Fibroblast of skin of left quadriceps (primary cell): ENCODE data around the gene POGLUT2.

Source experiments
- DNase-seq, 2 experiments: peaks; one replicate each; pipeline ENCODE4 v3.0.0-alpha.2; 2013; ENCODE audit warnings: low read depth in 2 of 2

Gene POGLUT2

DNA sequence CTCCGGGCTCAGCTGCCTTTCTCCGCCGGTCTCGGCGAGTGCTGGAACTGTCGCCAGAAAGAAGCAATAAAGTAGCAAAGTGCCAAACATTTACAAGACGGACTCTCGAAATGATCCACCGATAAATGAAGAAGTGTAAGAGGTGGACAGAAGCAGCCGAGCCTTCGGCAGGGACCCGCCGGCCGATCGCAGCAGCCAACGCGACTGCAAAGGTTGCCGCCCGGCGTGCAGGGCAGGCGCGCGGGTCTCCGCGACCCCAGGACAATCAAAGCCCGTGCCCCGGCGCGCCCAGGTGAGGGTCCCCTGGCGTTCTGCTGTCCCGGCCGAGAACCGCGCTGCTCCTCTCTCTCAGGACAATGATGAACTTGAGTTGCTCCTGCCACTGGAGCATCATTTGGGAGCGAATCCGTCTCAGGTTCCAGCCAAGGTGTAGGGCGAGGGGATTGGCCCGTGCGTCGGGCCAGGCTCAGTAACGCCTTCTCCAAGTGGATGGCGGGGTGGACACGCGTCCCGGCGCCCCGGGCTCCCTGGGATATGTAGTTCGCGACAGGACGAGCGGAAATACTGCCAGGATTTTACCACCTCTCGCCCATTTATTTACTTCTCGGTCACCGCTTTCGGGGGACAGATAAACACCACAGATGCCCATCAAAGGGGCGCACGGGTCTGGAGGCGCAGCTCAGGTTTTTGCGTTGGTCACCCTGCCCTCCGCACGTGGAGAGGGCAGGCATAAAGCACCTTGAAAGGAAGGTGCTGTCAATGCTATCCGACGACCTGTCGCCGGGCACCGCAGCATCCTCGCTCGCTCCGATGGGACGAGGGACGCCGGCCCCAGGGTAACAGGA is at the start of gene POGLUT2, which contains the start of gene BIVM:
Gene POGLUT2, minus strand, starts transcription at position 396 of the 845 bp plus-strand sequence. Its CDS starts 306 bp downstream, at position 90.
Gene BIVM, plus strand, starts transcription at position 539 of the 845 bp plus-strand sequence. CDS start 8,149 bp downstream, outside the sequence.
- peak; percentile 76 to 84 for DNase-seq

DNA sequence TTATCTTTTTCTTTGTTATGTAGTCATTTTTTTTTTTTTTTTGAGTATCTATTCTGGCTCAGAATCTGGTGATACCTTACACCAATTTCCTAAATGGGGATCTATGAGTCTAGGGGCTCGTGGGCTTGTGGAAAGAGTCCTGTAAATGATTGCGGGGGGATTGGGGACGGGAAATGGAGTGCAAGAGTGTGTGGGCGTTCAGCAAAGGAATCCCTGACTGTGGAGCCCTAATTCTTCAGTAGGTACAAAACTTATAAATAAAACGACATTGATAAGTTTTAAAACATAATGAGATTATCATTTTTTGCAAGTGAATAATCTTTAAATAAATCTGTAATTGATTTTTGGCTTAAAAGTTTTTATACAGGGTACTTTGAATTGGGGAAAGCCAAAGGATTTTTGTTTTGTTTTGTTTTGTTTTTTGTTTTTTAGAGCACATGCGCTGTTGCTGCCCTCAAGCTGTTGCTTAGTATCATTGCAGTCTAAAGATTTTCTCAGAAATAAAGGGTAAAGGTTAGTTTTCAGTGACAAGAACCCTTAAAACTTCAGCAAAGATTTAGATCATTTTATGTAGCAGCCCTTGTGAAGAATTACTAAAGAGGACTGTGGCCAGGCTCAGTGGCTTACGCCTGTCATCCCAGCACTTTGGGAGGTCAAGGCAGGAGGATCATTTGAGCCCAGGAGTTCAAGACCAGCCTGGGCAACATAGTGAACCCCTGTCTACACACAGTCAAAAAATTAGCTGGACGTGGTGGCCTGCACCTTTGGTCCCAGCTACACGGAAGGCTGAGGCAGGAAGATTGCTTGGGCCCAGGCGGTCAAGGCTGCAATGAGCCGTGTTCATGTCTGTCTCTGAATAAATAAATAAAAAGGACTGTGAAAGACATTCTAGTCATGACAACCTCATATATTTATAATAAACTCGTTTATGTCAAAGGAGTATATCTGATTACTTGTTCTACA is 48.8 kb upstream of the POGLUT2 start:
- DNase-seq = no peak

- DNase-seq = no peak
These were observed 47.7 kb upstream of the POGLUT2 start for GRCh38 chr13:102846261-102847015.

GRCh38 chr13:102845630-102846260 is 47.0 kb upstream of the POGLUT2 start, which contains the start of gene ERCC5:
Gene ERCC5 (plus strand): TSS chr13:102846032. CDS start chr13:102846267, 235 bp downstream.
- DNase-seq = peak; percentile 89

- DNase-seq = no peak
These were observed 46.5 kb upstream of the POGLUT2 start for GRCh38 chr13:102845289-102845629.

GRCh38 chr13:102839462-102839861 is 40.7 kb upstream of the POGLUT2 start:
- DNase-seq = no peak

DNA sequence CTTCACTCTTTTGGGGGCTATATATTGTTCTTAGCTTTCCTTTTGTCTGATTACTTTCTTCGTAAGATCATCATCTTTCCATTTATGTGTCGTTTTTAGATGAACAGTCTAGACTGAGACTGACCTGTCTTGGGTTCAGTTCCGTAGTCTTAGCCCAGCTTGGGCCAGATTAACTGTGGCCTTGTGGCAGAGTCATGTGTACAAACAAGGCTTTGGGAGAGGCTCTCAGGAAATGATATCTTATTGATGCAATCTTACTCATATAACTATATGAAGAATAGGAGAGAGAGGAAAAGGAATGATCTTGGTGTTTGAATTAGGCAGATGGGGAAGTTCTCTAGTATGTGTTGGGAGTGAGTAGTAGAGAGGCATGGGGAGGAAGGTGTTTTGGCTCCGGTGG is 40.2 kb upstream of the POGLUT2 start:
- no peak for DNase-seq

DNA sequence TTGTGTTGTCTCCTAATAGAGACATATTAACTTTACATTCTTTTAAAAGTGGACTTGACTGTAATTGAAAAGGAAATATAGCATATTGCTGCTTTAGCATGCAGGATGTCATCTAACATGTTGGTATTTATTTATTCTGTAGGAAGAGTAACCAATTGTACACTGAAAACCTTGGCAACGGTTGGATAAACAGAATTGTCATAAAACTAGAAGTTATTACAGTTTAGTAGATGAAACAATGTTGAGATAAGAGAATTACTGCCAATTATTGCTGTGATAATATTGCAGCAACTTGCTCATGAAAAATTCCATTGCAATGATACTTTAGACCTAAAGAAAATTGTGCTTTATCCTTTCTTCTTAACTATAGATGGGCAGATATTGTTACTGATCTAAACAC is 39.5 kb upstream of the POGLUT2 start:
- no peak for DNase-seq

- no peak for DNase-seq
These were observed 37.7 kb upstream of the POGLUT2 start for GRCh38 chr13:102836471-102836870.

DNA sequence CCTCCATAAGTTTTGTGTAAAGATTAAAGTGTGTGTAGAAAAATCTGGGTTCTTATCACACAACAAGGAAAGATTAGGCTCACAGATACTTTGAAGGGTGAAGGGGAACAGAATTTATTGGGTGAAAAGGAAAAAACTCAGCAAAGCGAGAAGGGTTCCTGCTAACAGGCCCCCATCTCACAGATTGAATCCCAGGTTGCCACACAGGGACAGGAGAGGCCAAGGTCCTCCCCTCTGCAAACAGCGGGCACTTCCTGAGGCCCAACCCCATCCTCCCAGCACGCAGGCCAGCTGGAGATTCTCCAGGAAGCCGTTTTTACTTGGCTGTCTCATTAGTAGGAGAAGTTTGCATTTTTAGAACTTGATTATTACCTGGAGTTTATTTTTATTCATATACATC is 31.9 kb upstream of the POGLUT2 start:
- no peak for DNase-seq

DNA sequence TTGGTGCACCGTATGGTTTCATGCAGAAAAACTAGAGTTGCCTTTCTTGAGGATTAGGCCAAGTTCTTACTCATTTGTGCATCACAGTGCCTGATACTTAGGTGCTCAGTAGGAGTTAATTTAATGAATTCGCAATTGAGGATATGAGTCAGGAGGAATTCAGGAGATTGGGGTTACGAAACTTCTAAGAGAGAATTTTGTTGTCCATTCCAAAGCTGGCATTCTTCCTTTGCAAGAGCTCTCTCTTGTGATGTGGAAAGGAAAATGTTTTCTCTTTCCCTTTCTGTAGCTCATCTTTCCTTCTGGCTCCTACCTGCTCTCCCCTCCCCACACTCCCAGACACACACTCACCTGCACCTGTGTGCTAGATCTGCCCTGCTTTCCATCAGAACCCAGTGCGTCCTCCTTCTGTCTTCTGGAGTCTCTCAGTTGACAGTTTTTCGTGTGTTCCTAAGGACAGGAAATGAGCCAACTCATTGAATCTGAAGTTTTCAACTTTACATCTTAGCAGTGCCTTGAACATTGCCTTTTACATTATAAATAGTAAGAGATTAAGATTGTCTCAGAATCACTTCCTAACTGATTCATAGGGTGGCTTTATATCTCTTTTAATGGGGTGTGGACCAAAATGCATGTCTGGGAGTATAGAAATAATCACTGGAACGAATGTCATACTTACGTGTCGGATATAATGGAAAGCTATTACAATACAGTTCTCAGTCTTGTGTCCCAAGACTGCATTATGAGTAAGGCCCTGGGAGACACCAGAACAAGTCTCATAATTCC is 27.3 kb upstream of the POGLUT2 start:
- peak; percentile 88 to 90 for DNase-seq

DNA sequence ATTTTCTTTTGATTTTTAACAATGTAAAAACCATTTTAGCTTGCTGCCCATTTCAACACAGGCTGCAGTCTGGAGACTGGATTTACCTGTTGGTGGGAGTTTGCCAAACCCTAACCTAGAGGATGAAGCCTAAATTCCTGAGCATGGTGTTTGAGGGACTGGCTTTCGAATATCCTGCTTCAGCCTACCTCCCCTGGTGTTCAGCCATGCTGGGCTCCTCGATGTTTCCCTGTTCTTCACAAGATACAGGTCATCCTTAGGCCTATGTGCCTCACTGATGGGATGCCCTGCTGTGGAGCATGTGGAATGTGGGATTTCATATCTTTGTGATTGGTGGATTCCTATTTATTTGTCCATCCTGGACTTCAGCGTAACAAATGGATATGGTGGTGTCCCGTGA is 26.6 kb upstream of the POGLUT2 start:
- no peak for DNase-seq

GRCh38 chr13:102817907-102818306 is 19.1 kb upstream of the POGLUT2 start:
- no peak for DNase-seq

DNA sequence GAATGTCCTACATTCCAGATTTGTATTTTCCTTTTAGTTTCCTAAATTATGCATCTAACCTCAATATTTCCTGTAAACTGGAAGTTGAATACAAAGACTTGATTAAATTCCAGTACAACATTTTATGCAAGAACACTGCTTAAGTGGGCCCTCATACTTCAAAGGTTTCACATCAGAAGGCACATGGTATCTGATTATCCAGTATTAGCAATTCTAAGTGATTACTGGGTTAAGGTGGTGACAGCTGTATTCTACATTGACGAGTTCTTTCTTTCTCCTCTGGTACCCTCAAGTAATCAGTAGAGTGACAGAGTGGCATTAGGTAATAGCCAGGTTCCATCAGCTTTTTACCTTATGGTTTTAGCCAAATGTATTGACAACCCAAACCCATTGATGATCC is 18.5 kb upstream of the POGLUT2 start:
- DNase-seq = no peak

- DNase-seq = peak; percentile 48 to 59
These were observed 17.9 kb upstream of the POGLUT2 start for GRCh38 chr13:102816708-102817107.

DNA sequence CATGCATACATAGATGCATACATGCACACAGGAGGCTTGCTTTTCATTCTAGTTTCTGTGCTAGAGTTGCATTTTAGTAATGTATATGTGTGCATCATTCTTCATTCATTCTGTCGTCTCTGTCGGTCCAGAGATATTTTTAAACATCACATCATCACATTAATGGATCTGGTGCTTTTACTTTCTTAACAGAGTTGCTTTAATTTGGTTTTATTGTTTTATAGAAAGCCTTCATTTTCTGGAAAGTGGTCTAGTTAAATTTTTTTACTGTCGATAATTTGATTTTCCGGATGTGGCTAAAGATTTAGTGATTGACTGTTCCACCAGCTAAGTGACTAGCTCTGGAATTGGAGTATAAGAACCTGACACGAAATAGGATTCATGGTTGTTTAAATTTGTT is 17.0 kb upstream of the POGLUT2 start:
- DNase-seq = no peak

GRCh38 chr13:102814793-102815192 is 16.0 kb upstream of the POGLUT2 start:
- DNase-seq = no peak

DNA sequence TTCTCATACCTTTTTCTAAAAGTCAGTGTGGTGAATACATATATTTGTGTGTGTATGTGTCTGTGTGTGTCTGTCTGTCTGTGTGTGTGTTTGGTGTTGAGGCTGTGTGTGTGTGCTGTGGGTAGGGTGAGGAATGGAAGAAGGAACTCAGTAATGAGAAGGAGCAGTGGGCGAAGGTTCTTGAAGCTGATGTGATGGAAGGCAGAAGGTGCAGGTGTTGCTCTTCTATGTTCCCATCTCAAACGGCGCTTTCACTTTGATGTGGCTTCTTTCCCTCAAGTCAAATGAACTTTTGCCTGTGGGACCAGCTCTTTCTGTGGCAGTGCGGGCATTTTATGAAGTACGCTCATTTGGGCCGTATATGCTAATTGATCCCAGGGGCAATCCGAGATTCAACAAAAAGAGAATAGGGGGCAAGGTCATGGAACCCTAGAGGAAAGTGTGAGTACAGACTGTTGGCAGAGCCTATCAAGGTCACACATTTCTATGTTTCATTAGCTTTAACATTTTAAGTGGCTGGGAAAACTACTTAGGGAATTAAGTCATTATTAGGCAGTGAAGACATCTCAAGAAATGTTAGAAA is 15.3 kb upstream of the POGLUT2 start:
- no peak for DNase-seq

DNA sequence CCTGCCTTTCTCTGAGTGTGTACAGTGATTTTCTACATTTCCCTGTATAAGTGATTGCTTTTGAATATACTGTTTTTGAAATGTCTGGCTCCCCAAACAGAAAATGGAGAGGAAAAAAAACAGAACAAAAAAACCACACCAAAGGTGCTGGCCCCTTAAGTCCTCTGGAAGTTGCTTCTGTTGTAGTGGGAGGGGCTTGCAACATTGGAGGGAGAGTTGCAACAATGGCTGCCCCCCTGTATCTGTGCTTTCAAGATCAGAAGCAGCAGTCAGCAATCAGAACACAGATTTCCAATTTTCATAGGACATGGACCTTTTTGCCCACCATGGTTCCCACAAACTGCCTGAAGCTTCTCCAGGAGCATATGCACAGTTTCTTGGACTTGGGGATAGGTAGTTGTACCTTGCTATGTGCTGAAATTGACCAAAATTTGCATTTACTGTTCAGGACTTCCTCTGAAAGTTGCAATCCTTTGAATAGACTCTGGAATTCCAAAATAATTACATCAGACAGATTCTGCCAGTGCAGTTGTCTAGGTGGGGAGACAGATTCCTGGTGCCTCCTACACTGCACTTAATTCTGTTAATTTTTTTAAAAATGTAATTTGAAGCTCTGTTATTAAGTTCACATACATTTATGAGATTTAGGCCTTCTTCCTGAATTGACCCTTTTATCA is 14.0 kb upstream of the POGLUT2 start:
- no peak for DNase-seq
